ENCODE data around the gene SLC13A4. TPM values are rescaled to one million over a fixed set of nuclear protein-coding genes. Genes with fewer than 3 reads are reported as not detected.

Gene SLC13A4
- total and polyA plus RNA-seq, 2 donors from 2014 or later = not detected

GRCh38 chr7:135745703-135746312 lies 17.8 kb upstream of the SLC13A4 start:
- no peak for FAIRE-seq
- Histone ChIP-seq H3K9me3 (ENCODE audit: control insufficient read depth in 2 of 3, insufficient read depth in 1 of 3, low read length in 3 of 3) (no peaks in the 10 kb centered on the region), H3K36me3 (ENCODE audit: control insufficient read depth in 2 of 3, insufficient read depth in 3 of 3, low read length in 3 of 3) (no peaks in the 10 kb centered on the region), H3K4me1 (ENCODE audit: control insufficient read depth in 2 of 3, insufficient read depth in 2 of 3, low read depth in 1 of 3, low read length in 3 of 3) (no peaks in the 10 kb centered on the region), H3K27me3 (ENCODE audit: control insufficient read depth, insufficient read depth, low read length) (no peaks in the 10 kb centered on the region), H3K27ac (ENCODE audit: low read depth in 2 of 2, low read length in 2 of 2) (peak overlapping the region in 1 of 2 donors; percentile 83), H3K9ac (ENCODE audit: low read length in 3 of 3) (no peak overlapping the region), H3K4me3 (ENCODE audit: low read length in 3 of 3) (no peak overlapping the region)
- no peak for TF ChIP-seq CTCF (IDR thresholded peaks at IDR 0.05; ENCODE audit: borderline replicate concordance, extremely low read depth, insufficient read depth)
- DNase-seq = peak in 2 of 5 donors; percentile 65 to 84
- intact Hi-C loops (cut with DNase I) = no loop called here

- Histone ChIP-seq H3K27me3 (ENCODE audit: control insufficient read depth, insufficient read depth, low read length) (no peaks in the 10 kb centered on the region), H3K4me3 (ENCODE audit: low read length in 3 of 3) (no peak overlapping the region), H3K9ac (ENCODE audit: low read length in 3 of 3) (no peak overlapping the region), H3K9me3 (ENCODE audit: control insufficient read depth in 2 of 3, insufficient read depth in 1 of 3, low read length in 3 of 3) (no peaks in the 10 kb centered on the region), H3K36me3 (ENCODE audit: control insufficient read depth in 2 of 3, insufficient read depth in 3 of 3, low read length in 3 of 3) (no peaks in the 10 kb centered on the region), H3K4me1 (ENCODE audit: control insufficient read depth in 2 of 3, insufficient read depth in 2 of 3, low read depth in 1 of 3, low read length in 3 of 3) (no peaks in the 10 kb centered on the region), H3K27ac (ENCODE audit: low read depth in 2 of 2, low read length in 2 of 2) (peak overlapping the region in 1 of 2 donors; percentile 83)
- intact Hi-C loops (cut with DNase I) = no loop called here
- FAIRE-seq (no peak), DNase-seq (no peak)
- no peak for TF ChIP-seq CTCF (IDR thresholded peaks at IDR 0.05; ENCODE audit: borderline replicate concordance, extremely low read depth, insufficient read depth)
Observed at GRCh38 chr7:135744938-135745702, 17.1 kb upstream of the SLC13A4 start.

- DNase-seq = no peak
- H3K4me1 ChIP-seq (ENCODE audit: control insufficient read depth in 2 of 3, insufficient read depth in 2 of 3, low read depth in 1 of 3, low read length in 3 of 3) = no peaks in the 10 kb centered on the region
- H3K4me3 ChIP-seq (ENCODE audit: low read length in 3 of 3) = no peak overlapping the region
- H3K27me3 ChIP-seq (ENCODE audit: control insufficient read depth, insufficient read depth, low read length) = no peaks in the 10 kb centered on the region
- H3K9me3 ChIP-seq (ENCODE audit: control insufficient read depth in 2 of 3, insufficient read depth in 1 of 3, low read length in 3 of 3) = no peaks in the 10 kb centered on the region
- H3K36me3 ChIP-seq (ENCODE audit: control insufficient read depth in 2 of 3, insufficient read depth in 3 of 3, low read length in 3 of 3) = no peaks in the 10 kb centered on the region
- TF ChIP-seq CTCF (IDR thresholded peaks at IDR 0.05; ENCODE audit: borderline replicate concordance, extremely low read depth, insufficient read depth) = no peak
- no peak for FAIRE-seq
- intact Hi-C loops (cut with DNase I) = no loop called here
- no peak overlapping the region for H3K9ac ChIP-seq (ENCODE audit: low read length in 3 of 3)
- H3K27ac ChIP-seq (ENCODE audit: low read depth in 2 of 2, low read length in 2 of 2) = peak overlapping the region in 1 of 2 donors; percentile 17
Observed at GRCh38 chr7:135743907-135744731, 16.1 kb upstream of the SLC13A4 start.
